Non-pigmented ciliary epithelial cell (primary cell): ENCODE results near the gene CSTB.

ENCODE experiments used
- DNase-seq: peaks from one replicate; pipeline ENCODE4 v3.0.0-alpha.2; 2010; ENCODE audit warnings: low read depth

Gene CSTB

DNA sequence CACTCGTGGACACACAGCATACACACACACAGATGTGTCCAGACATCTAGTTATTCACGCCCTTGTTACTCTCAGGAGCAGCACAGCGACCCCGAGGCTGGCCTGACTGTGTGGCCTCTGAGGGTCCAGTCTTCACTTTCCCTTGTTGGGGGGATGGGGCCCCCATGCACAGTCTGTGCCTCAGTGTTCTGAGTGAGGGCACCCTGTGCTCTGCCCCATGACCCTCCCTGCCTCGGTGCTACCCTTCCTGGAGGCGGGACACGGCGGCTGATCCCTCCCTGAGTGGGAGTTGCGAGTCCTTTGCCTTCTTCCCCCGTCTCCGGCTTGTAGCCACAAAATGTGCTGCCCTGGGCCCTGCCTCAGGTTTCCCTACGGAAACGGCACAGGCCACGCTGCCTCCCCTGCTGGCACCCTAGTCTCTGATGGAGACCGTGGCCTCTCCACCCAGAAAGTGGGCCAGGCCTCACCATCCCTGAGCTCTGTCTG, 8.6 kb downstream of the CSTB start:
- no peak for DNase-seq

DNA sequence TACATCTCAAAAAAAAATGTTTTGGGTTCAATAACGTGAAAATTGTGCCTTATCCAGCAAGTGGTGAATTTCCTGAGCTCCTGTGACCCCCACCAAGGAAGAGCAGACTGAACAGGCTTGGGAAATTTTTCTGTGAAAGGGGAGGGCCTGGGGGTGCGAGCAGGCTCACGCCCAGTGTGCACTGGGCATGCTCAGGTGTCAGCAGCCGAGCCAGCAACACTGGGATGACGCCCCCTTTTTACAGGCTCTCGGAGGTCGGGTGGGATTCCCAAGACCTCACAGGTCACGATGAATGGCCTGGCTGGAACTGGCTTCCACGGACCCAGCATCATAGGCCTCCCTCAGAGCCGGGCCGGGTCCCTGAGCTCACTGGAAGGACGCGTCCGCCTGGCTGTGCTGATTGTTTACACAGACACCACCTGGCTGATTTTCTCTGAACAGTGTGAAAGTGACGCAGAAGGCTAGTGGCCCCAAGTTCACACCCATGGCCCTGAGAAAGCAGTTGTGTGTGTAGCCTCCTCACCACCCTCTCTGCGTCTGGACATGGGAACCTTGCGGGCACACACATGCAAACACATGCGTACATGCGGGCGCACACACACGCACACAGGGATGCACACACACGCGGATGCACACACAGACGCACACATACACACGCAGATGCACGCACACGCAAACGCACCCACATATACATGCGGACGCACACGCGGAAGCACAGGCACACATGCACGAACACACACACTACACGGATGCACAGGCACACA, 9.2 kb downstream of the CSTB start:
- DNase-seq, result no peak

GRCh38 chr21:43764576-43765495, 11.3 kb downstream of the CSTB start:
- DNase-seq, result no peak

- no peak for DNase-seq
Measured at GRCh38 chr21:43763901-43764523, 12.1 kb downstream of the CSTB start.

GRCh38 chr21:43762303-43763128, 13.6 kb downstream of the CSTB start:
- DNase-seq, result no peak

DNA sequence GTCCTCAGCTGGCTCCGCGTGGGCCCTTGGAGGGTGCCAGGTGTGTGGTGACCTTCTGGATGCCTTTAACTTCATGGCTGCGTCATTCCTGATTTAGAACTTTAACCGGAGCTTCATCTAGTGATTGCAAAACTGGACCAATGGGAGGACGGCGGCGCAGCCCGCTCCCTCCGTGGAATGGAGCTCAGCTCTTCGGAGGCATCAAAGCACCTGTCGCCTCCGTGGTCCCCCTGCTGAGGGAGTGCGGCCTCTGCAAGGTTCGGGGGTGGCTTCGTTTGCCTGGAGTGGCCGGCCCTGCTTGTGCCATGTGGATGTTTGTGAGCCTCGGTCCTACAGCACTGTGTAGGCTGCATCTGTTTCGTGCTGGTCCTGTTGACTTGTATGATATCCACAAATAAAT, 14.2 kb downstream of the CSTB start:
- DNase-seq, result no peak

DNA sequence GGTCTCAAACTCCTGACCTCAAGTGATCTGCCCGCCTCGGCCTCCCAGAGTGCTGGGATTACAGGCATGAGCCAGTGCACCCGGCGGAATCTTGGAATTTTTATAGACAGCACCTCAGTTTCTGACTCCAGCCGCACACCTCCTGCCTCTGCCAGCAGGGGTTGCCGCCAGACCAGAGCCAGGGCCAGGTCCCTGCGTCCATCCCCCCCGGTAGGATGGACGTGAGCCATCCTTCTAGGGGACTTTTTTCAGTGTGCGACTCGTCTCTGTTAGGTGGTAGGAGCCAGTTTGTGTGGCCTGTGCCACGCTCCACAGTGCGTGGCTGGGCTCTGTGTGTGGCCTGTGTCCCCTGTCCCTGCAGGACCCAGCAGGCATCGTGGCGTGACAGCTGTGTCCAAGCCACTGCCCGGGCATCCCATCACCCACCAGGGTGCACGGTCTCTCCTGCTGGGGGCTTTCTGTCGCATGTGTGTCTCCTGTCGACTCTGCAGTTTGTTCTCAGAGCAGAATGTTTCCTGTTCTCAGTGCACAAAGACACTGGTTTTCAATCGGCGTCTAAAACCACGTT, 15.6 kb downstream of the CSTB start:
- DNase-seq, result no peak

DNA sequence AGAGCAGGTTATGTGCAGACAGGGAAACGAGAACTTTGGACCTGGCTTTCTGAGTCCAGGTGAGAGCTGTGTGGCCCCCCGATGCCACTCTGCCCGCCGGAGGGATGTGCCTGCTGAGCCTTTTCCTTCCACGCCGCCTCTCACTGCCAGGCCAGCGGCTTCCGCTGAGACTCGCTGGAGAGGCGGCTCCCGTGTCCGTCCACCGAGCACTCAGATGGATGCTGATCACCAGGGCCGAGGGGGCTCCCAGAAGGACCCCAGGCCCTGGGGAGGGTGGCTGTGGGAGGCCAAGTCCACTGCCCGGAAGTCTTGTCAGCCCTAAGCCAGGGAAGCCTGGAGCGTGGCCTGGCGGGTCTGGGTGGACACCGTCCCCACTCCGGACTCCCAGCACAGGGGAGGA, 16.5 kb downstream of the CSTB start:
- no peak for DNase-seq

DNA sequence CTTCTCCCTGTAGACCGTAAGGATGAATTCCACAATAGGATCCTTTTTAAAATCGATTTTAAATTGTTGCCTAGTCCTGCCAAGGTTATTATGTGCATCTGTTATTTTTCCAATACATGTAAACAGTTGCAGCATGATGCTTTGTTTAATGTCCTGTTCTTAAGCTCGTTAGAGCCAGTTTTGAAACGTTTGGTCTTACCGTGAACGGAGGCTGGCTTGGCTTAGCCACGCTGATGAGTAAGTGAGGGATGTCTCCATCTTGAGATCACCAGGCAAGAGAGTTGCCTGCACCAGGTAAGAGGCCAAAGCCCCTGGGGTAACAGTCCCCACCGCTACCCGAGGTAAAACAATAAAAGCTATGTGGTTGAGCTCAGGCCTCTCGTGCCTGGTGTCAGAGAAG, 17.3 kb downstream of the CSTB start:
- no peak for DNase-seq

GRCh38 chr21:43758111-43758641, 17.9 kb downstream of the CSTB start:
- no peak for DNase-seq

DNA sequence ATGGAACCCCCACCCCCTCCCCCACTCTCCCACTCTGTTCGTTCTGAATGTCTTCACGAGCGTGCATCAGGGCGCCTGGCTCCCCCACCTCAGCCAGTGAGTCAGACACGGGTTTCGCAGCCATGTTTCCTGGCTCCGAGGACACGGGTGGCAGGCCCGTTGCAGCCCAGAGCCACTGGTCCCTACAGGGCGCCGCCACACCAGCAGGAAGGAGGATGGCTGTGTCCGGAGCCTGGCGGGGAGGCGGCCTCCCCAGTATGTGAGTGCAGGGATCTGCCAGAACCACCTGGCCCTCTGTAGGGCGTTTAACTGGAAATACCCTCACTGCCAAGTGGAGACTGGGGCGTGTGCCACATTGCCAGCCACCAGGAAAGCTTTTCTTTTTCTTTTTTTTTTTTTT, 18.5 kb downstream of the CSTB start:
- DNase-seq, result no peak

GRCh38 chr21:43755820-43756594, 20.1 kb downstream of the CSTB start:
- DNase-seq, result no peak

- DNase-seq, result no peak
Measured at GRCh38 chr21:43754948-43755781, 20.9 kb downstream of the CSTB start.

- DNase-seq, result no peak
Measured at GRCh38 chr21:43753439-43753799, 22.7 kb downstream of the CSTB start.

GRCh38 chr21:43752758-43753438, 23.2 kb downstream of the CSTB start:
- no peak for DNase-seq

DNA sequence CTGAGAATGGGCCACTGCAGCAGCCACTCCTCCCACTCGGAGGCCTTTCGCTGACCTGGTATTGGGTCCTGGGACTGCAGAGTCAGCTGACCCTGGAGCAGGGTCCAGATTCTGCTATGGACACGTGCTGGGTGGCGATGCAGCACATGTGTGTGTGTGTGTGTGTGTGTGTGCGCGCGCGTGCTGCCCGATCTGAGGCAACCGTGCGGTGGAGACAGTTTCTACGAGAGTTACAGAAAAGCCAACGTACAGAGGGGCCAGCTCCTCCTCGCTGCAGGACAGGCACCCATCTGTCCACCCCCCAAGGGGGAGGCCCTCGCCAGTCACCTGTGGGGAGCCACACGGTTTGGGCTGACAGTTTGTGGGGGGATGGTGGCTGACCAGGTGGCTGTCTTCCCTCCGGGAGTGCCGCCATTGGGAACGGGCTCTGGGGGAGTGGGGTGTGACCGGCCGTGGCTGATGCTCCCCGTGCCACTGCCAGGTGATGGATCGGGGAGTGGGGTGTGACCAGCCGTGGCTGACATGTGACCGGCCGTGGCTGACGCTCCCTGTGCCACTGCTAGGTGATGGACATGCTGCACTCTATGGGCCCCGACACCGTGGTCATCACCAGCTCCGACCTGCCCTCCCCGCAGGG, 24.0 kb downstream of the CSTB start:
- DNase-seq, result no peak

- DNase-seq, result no peak
Measured at GRCh38 chr21:43750339-43751033, 25.6 kb downstream of the CSTB start.
